ENCODE results near the gene SYTL3. TPM values are rescaled to one million over a fixed set of nuclear protein-coding genes. Genes with fewer than 3 reads are reported as not detected.
A peak's percentile ranks its signal among the peaks of the same experiment; 100 is the strongest.

Gene SYTL3
- total and polyA plus RNA-seq, 2 experiments from 2014 or later: 0.07 TPM; not detected in 1

DNA sequence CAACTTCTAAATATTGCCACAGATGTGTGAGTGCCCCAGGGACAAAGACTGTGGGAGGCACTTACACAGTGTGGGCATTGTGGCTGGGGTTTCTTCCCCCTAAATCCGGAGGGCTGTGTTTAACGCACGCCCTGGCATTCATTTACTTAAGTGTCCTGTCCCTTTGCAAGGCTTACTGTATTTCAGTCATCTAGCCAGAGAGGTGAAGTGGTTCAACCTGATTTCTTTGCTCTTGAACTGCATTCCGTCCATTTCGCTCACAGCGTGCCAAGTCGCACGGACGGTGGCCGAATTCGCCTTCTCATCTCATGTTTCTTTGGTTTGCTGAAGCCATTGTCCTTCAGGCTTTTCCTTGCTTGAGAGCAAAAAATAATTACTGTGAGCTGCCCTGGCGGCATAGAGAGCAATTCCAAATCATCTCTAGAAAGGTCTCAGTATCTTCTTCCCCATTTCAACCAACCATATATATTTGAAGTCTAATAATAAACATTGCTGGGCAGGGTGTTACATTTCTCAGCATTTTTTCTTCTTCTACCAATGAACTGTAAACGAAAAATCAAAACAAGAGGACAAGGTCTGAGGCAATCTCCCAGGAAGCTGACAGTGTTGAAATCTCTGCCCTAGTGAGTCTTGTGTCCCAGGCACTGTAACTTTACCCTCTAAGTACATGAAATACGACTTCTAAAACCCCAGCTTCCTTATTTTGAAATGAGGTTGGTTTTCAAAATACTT, 16.9 kb downstream of the SYTL3 start (continued):
- TF ChIP-seq, protein P1, sequence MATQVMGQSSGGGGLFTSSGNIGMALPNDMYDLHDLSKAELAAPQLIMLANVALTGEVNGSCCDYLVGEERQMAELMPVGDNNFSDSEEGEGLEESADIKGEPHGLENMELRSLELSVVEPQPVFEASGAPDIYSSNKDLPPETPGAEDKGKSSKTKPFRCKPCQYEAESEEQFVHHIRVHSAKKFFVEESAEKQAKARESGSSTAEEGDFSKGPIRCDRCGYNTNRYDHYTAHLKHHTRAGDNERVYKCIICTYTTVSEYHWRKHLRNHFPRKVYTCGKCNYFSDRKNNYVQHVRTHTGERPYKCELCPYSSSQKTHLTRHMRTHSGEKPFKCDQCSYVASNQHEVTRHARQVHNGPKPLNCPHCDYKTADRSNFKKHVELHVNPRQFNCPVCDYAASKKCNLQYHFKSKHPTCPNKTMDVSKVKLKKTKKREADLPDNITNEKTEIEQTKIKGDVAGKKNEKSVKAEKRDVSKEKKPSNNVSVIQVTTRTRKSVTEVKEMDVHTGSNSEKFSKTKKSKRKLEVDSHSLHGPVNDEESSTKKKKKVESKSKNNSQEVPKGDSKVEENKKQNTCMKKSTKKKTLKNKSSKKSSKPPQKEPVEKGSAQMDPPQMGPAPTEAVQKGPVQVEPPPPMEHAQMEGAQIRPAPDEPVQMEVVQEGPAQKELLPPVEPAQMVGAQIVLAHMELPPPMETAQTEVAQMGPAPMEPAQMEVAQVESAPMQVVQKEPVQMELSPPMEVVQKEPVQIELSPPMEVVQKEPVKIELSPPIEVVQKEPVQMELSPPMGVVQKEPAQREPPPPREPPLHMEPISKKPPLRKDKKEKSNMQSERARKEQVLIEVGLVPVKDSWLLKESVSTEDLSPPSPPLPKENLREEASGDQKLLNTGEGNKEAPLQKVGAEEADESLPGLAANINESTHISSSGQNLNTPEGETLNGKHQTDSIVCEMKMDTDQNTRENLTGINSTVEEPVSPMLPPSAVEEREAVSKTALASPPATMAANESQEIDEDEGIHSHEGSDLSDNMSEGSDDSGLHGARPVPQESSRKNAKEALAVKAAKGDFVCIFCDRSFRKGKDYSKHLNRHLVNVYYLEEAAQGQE (IDR thresholded peaks at IDR 0.05; ENCODE audit: unreplicated experiment): no peak
- TF ChIP-seq EZH2phosphoT487 (IDR thresholded peaks at IDR 0.05; ENCODE audit: unreplicated experiment) (no peak), STAT1 (IDR thresholded peaks at IDR 0.05; ENCODE audit: unreplicated experiment) (no peak), POLR2AphosphoS5 (IDR thresholded peaks at IDR 0.05; ENCODE audit: low read depth) (no peak), CREB1 (CRISPR knock-in tag; IDR thresholded peaks at IDR 0.05; ENCODE audit: low read depth) (no peak), JUNB (IDR thresholded peaks at IDR 0.05; ENCODE audit: unreplicated experiment) (no peak), NANOG (IDR thresholded peaks at IDR 0.05; ENCODE audit: borderline replicate concordance) (no peak)
- TF ChIP-seq, protein P2, sequence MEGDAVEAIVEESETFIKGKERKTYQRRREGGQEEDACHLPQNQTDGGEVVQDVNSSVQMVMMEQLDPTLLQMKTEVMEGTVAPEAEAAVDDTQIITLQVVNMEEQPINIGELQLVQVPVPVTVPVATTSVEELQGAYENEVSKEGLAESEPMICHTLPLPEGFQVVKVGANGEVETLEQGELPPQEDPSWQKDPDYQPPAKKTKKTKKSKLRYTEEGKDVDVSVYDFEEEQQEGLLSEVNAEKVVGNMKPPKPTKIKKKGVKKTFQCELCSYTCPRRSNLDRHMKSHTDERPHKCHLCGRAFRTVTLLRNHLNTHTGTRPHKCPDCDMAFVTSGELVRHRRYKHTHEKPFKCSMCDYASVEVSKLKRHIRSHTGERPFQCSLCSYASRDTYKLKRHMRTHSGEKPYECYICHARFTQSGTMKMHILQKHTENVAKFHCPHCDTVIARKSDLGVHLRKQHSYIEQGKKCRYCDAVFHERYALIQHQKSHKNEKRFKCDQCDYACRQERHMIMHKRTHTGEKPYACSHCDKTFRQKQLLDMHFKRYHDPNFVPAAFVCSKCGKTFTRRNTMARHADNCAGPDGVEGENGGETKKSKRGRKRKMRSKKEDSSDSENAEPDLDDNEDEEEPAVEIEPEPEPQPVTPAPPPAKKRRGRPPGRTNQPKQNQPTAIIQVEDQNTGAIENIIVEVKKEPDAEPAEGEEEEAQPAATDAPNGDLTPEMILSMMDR (conservative IDR thresholded peaks at IDR 0.05; ENCODE audit: low read depth in 2 of 2): no peak

DNA sequence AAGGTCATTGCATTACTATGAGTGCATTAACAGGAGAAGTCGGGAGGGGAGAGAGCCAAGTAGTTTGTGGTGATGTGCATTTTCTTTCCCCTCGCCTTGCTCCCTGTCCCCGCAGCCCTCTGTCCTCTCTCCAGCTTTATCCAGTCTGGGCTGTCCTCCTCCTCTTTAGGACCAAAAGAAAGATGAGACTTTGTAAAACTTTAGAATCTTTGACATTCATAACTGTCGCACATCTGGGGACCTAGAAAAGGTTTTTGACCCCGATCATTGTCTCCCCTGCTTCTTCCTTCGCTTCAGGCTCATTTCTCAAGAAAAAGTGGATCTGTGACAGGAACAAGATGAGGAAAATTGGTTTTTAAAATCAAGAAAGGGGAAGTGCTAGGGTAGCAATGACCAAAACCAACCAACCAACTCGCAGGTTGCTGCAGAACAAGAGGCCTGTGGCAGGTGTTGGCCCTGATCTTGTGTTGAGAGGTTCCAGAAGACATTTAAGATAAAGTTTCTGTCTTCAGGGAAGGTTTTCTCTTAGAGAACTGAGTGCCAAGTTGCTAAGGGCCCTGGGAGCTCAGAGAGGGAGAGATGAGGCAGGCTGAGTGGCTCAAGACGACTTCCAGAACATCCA, 17.6 kb downstream of the SYTL3 start:
- no peaks in the 10 kb centered on the region for H3K9me2 ChIP-seq (ENCODE audit: insufficient read depth)
- Mint-ChIP-seq H3K9me3 (no peaks in the 10 kb centered on the region), H3K4me1 (peaks cover 11% of the 10 kb centered on the region), H3K27me3 (ENCODE audit: insufficient read depth, low read depth, poor library complexity) (peaks cover 8% of the 10 kb centered on the region), H3K4me3 (no peak overlapping the region), H3K27ac (no peak overlapping the region), H3K36me3 (ENCODE audit: low read depth) (no peaks in the 10 kb centered on the region)
- no peak overlapping the region for H3K27ac ChIP-seq (ENCODE audit: low read depth)
- no peaks in the 10 kb centered on the region for H3F3A ChIP-seq (replicated peaks; ENCODE audit: low read depth)
- no peaks in the 10 kb centered on the region for H4K20me1 ChIP-seq (replicated peaks; ENCODE audit: insufficient read depth)
- H3K36me3 ChIP-seq (ENCODE audit: insufficient read depth): no peaks in the 10 kb centered on the region
- no peak for DNase-seq (ENCODE audit: low spot score)
- H3K4me1 ChIP-seq (ENCODE audit: insufficient read depth): peaks cover 14% of the 10 kb centered on the region
- H2AFZ ChIP-seq: peak overlapping the region; percentile 47; the same call in 1 of the 2 replicates
- ATAC-seq: no peak
- no peaks in the 10 kb centered on the region for H3K27me3 ChIP-seq (ENCODE audit: insufficient read depth)
- no peak overlapping the region for H3K4me3 ChIP-seq
- no peaks in the 10 kb centered on the region for H3K79me2 ChIP-seq (replicated peaks; ENCODE audit: insufficient read depth)
- no peak for TF ChIP-seq POLR2AphosphoS5 (IDR thresholded peaks at IDR 0.05; ENCODE audit: low read depth)
- TF ChIP-seq JUNB (IDR thresholded peaks at IDR 0.05; ENCODE audit: unreplicated experiment): no peak
- TF ChIP-seq STAT1 (IDR thresholded peaks at IDR 0.05; ENCODE audit: unreplicated experiment): no peak
- TF ChIP-seq, protein P3, sequence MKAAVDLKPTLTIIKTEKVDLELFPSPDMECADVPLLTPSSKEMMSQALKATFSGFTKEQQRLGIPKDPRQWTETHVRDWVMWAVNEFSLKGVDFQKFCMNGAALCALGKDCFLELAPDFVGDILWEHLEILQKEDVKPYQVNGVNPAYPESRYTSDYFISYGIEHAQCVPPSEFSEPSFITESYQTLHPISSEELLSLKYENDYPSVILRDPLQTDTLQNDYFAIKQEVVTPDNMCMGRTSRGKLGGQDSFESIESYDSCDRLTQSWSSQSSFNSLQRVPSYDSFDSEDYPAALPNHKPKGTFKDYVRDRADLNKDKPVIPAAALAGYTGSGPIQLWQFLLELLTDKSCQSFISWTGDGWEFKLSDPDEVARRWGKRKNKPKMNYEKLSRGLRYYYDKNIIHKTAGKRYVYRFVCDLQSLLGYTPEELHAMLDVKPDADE (IDR thresholded peaks at IDR 0.05): no peak
- TF ChIP-seq, protein P4, sequence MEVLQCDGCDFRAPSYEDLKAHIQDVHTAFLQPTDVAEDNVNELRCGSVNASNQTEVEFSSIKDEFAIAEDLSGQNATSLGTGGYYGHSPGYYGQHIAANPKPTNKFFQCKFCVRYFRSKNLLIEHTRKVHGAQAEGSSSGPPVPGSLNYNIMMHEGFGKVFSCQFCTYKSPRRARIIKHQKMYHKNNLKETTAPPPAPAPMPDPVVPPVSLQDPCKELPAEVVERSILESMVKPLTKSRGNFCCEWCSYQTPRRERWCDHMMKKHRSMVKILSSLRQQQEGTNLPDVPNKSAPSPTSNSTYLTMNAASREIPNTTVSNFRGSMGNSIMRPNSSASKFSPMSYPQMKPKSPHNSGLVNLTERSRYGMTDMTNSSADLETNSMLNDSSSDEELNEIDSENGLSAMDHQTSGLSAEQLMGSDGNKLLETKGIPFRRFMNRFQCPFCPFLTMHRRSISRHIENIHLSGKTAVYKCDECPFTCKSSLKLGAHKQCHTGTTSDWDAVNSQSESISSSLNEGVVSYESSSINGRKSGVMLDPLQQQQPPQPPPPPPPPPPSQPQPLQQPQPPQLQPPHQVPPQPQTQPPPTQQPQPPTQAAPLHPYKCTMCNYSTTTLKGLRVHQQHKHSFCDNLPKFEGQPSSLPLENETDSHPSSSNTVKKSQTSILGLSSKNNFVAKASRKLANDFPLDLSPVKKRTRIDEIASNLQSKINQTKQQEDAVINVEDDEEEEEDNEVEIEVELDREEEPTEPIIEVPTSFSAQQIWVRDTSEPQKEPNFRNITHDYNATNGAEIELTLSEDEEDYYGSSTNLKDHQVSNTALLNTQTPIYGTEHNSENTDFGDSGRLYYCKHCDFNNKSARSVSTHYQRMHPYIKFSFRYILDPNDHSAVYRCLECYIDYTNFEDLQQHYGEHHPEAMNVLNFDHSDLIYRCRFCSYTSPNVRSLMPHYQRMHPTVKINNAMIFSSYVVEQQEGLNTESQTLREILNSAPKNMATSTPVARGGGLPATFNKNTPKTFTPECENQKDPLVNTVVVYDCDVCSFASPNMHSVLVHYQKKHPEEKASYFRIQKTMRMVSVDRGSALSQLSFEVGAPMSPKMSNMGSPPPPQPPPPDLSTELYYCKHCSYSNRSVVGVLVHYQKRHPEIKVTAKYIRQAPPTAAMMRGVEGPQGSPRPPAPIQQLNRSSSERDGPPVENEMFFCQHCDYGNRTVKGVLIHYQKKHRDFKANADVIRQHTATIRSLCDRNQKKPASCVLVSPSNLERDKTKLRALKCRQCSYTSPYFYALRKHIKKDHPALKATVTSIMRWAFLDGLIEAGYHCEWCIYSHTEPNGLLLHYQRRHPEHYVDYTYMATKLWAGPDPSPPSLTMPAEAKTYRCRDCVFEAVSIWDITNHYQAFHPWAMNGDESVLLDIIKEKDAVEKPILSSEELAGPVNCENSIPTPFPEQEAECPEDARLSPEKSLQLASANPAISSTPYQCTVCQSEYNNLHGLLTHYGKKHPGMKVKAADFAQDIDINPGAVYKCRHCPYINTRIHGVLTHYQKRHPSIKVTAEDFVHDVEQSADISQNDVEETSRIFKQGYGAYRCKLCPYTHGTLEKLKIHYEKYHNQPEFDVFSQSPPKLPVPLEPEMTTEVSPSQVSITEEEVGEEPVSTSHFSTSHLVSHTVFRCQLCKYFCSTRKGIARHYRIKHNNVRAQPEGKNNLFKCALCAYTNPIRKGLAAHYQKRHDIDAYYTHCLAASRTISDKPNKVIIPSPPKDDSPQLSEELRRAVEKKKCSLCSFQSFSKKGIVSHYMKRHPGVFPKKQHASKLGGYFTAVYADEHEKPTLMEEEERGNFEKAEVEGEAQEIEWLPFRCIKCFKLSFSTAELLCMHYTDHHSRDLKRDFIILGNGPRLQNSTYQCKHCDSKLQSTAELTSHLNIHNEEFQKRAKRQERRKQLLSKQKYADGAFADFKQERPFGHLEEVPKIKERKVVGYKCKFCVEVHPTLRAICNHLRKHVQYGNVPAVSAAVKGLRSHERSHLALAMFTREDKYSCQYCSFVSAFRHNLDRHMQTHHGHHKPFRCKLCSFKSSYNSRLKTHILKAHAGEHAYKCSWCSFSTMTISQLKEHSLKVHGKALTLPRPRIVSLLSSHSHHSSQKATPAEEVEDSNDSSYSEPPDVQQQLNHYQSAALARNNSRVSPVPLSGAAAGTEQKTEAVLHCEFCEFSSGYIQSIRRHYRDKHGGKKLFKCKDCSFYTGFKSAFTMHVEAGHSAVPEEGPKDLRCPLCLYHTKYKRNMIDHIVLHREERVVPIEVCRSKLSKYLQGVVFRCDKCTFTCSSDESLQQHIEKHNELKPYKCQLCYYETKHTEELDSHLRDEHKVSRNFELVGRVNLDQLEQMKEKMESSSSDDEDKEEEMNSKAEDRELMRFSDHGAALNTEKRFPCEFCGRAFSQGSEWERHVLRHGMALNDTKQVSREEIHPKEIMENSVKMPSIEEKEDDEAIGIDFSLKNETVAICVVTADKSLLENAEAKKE (CRISPR knock-in tag; IDR thresholded peaks at IDR 0.05): no peak
- no peak for TF ChIP-seq EZH2 (IDR thresholded peaks at IDR 0.05; ENCODE audit: low read depth, unreplicated experiment)
- H3K4me2 ChIP-seq: no peak overlapping the region
